ENCODE measurements around the gene KCNT2.

DNA sequence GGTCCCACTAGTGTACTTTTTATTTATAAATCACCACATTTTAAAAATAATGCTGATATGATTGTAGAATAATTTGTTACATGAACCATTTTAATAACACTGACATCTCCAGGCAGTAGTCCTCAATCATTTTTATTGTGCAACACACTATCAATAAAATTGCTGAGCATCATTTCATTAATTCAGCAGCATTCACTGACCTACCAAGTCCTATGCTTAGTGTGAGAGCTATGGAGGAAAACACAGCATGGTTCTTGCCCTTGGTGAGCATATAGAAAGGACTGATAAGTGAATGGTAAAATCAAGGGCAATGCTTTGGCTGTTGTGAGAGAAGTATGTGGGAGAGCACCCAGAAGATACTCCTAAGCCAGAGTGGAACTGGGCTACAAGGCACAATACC is 119.7 kb downstream of the KCNT2 start:
- TF ChIP-seq CTCF (IDR thresholded peaks at IDR 0.05) (no peak), POLR2AphosphoS5 (IDR thresholded peaks at IDR 0.05) (no peak), EP300 (IDR thresholded peaks at IDR 0.05) (no peak), POLR2A (IDR thresholded peaks at IDR 0.05) (no peak)
